ENCODE data around the gene AADAT.
A peak's percentile ranks its signal among the peaks of the same experiment; 100 is the strongest.

Gene AADAT

GRCh38 chr4:170026253-170027021 is 63.3 kb downstream of the AADAT start, which contains the start of gene MFAP3L:
Gene MFAP3L, minus strand, starts transcription at chr4:170026395. Its CDS starts 20,518 bp downstream, at chr4:170005877.
- peak; percentile 7 for DNase-seq

- no peak for DNase-seq
Measured at GRCh38 chr4:170025523-170026252, 64.1 kb downstream of the AADAT start.

- DNase-seq: no peak
Measured at GRCh38 chr4:170022211-170022610, 67.5 kb downstream of the AADAT start.

GRCh38 chr4:170017252-170017651 is 72.5 kb downstream of the AADAT start:
- DNase-seq: no peak

GRCh38 chr4:170015285-170015684 is 74.5 kb downstream of the AADAT start:
- DNase-seq: no peak

GRCh38 chr4:170014359-170015011 is 75.3 kb downstream of the AADAT start:
- no peak for DNase-seq

GRCh38 chr4:170012629-170012958 is 77.2 kb downstream of the AADAT start:
- DNase-seq: no peak

- DNase-seq: no peak
Measured at GRCh38 chr4:170011921-170012628, 77.7 kb downstream of the AADAT start.
